ENCODE data around the gene DLST.
"Not testable (repeated sequence)": the region's sequence is repeated elsewhere in the genome, so short reads cannot be mapped to it uniquely, and the experiment has no call there.

DLST gene

DNA sequence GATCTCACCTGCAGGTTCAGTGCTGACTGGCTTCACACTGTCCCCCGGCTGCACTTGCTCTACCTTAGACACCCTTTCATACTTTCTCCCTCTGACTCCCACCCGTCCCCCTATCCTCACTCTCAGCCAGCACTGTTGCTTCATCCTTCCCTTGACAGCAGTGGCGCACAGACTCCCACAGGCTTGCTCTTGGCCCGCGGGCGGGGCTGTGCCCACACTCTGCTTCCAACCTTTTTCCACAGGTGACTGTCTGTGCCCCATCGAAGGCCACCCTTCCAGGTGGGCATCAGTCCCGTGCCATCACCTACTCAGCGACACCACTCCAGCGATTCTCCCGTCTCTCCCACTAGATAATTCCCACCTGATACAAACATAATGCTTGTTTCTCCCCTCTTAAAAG is 42.3 kb downstream of the DLST start:
- H3K79me2 ChIP-seq (ENCODE audit: low read length), result no peaks in the 10 kb centered on the region
- TF ChIP-seq, protein P1, sequence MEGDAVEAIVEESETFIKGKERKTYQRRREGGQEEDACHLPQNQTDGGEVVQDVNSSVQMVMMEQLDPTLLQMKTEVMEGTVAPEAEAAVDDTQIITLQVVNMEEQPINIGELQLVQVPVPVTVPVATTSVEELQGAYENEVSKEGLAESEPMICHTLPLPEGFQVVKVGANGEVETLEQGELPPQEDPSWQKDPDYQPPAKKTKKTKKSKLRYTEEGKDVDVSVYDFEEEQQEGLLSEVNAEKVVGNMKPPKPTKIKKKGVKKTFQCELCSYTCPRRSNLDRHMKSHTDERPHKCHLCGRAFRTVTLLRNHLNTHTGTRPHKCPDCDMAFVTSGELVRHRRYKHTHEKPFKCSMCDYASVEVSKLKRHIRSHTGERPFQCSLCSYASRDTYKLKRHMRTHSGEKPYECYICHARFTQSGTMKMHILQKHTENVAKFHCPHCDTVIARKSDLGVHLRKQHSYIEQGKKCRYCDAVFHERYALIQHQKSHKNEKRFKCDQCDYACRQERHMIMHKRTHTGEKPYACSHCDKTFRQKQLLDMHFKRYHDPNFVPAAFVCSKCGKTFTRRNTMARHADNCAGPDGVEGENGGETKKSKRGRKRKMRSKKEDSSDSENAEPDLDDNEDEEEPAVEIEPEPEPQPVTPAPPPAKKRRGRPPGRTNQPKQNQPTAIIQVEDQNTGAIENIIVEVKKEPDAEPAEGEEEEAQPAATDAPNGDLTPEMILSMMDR (IDR thresholded peaks at IDR 0.05; ENCODE audit: low read depth, low read length), result no peak
- no peak for TF ChIP-seq EZH2phosphoT487 (IDR thresholded peaks at IDR 0.05; ENCODE audit: low read depth)
- H3K36me3 ChIP-seq (replicated peaks; ENCODE audit: low read depth, low read length), result no peaks in the 10 kb centered on the region
- H3K27ac ChIP-seq (ENCODE audit: low read length), result no peak overlapping the region
- H3K4me1 ChIP-seq (ENCODE audit: low read length), result peaks cover 4% of the 10 kb centered on the region
- H3K4me2 ChIP-seq (ENCODE audit: low read length), result no peak overlapping the region
- no peaks in the 10 kb centered on the region for H4K20me1 ChIP-seq (ENCODE audit: insufficient read depth, low read length)
- H3K4me3 ChIP-seq (ENCODE audit: low read length), result no peak overlapping the region
- H3K9ac ChIP-seq (ENCODE audit: low read length), result no peak overlapping the region
- no peaks in the 10 kb centered on the region for H3K9me3 ChIP-seq (ENCODE audit: insufficient read depth, low read length)
- H2AFZ ChIP-seq (ENCODE audit: low read depth, low read length), result no peak overlapping the region
- peaks cover 13% of the 10 kb centered on the region for H3K27me3 ChIP-seq (ENCODE audit: low read depth, low read length)

DNA sequence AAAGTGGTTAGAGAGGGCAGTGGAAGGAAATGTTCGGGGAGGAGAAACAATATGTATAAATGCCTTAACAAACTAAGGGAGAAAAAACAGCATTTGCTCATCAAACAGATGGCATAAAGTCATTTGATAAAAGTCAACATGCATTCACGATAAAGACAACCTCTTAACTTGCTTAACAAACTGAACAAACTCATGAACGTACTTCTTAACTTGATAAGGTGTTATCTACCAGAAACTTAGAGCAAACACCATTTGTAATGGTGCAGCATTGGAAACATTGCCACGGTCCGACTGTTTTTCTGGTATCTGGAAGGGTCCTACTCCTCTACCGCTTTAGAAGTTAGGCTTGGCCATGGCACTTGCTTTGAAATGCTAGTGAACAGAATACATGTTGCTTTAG is 45.5 kb downstream of the DLST start:
- H3K27ac ChIP-seq (ENCODE audit: low read length), result no peak overlapping the region
- H3K4me2 ChIP-seq (ENCODE audit: low read length), result no peak overlapping the region
- H3K4me1 ChIP-seq (ENCODE audit: low read length), result peaks cover 5% of the 10 kb centered on the region
- no peaks in the 10 kb centered on the region for H3K79me2 ChIP-seq (ENCODE audit: low read length)
- no peak overlapping the region for H3K9ac ChIP-seq (ENCODE audit: low read length)
- H3K4me3 ChIP-seq (ENCODE audit: low read length), result no peak overlapping the region
- peaks cover 21% of the 10 kb centered on the region for H3K27me3 ChIP-seq (ENCODE audit: low read depth, low read length)
- no peaks in the 10 kb centered on the region for H4K20me1 ChIP-seq (ENCODE audit: insufficient read depth, low read length)
- H3K36me3 ChIP-seq (replicated peaks; ENCODE audit: low read depth, low read length), result no peaks in the 10 kb centered on the region
- no peaks in the 10 kb centered on the region for H3K9me3 ChIP-seq (ENCODE audit: insufficient read depth, low read length)
- no peak overlapping the region for H2AFZ ChIP-seq (ENCODE audit: low read depth, low read length)
- no peak for TF ChIP-seq EZH2phosphoT487 (IDR thresholded peaks at IDR 0.05; ENCODE audit: low read depth)
- TF ChIP-seq, protein P1 (IDR thresholded peaks at IDR 0.05; ENCODE audit: low read depth, low read length), result no peak

DNA sequence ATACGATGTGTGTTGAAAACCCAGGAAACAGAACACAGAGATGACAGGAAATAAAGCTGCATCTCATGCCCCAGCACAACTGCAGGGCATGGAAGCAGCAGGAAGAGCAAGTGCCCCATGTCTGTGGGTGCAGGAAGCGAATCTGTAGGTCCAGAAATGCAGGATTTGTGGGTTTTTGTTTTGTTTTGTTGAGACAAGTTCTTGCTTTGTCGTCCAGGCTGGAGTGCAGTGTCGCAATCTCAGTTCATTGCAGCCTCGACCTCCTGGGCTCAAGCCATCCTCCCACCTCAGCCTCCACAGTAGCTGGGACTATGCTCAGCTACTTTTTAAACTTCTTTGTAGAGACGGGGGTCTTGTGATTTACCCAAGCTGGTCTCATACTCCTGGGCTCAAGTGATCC is 47.5 kb downstream of the DLST start:
- H3K9ac ChIP-seq (ENCODE audit: low read length), result no peak overlapping the region

DNA sequence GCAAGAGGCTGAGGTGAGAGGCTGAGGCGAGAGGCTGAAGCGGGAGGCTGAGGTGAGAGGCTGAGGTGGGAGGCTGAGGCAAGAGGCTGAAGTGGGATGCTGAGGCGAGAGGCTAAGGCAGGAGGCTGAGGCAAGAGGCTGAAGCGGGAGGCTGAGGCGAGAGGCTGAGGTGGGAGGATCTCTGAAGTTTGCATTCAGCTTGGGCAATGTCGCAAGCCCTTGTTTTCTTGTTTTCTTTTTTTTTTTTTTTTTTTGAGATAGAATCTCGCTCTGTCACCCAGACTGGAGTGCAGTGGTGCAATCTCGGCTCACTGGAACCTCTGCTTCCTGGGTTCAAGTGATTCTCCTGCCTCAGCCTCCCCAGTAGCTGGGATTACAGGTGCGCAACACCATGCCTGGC is 50.0 kb downstream of the DLST start:
- H3K79me2 ChIP-seq (ENCODE audit: low read length); H3K4me2 ChIP-seq (ENCODE audit: low read length); H3K9me3 ChIP-seq (ENCODE audit: insufficient read depth, low read length); H3K27ac ChIP-seq (ENCODE audit: low read length); H2AFZ ChIP-seq (ENCODE audit: low read depth, low read length); H3K4me3 ChIP-seq (ENCODE audit: low read length); H4K20me1 ChIP-seq (ENCODE audit: insufficient read depth, low read length); H3K36me3 ChIP-seq (replicated peaks; ENCODE audit: low read depth, low read length); H3K9ac ChIP-seq (ENCODE audit: low read length): not testable (repeated sequence)
- Histone ChIP-seq H3K27me3 (ENCODE audit: low read depth, low read length) (peaks cover 21% of the 10 kb centered on the region), H3K4me1 (ENCODE audit: low read length) (peaks cover 14% of the 10 kb centered on the region)

More for the DNA sequence above, 47.5 kb downstream of the DLST start:
- Histone ChIP-seq H3K27ac (ENCODE audit: low read length) (no peak overlapping the region), H3K9me3 (ENCODE audit: insufficient read depth, low read length) (no peaks in the 10 kb centered on the region), H2AFZ (ENCODE audit: low read depth, low read length) (no peak overlapping the region), H3K4me3 (ENCODE audit: low read length) (no peak overlapping the region), H3K79me2 (ENCODE audit: low read length) (no peaks in the 10 kb centered on the region), H4K20me1 (ENCODE audit: insufficient read depth, low read length) (no peaks in the 10 kb centered on the region), H3K4me1 (ENCODE audit: low read length) (peaks cover 14% of the 10 kb centered on the region), H3K27me3 (ENCODE audit: low read depth, low read length) (peaks cover 21% of the 10 kb centered on the region), H3K4me2 (ENCODE audit: low read length) (no peak overlapping the region), H3K36me3 (replicated peaks; ENCODE audit: low read depth, low read length) (no peaks in the 10 kb centered on the region)
- TF ChIP-seq, protein P1 (IDR thresholded peaks at IDR 0.05; ENCODE audit: low read depth, low read length), result no peak
- no peak for TF ChIP-seq EZH2phosphoT487 (IDR thresholded peaks at IDR 0.05; ENCODE audit: low read depth)
